ENCODE data around the gene CMTM7.

DNA sequence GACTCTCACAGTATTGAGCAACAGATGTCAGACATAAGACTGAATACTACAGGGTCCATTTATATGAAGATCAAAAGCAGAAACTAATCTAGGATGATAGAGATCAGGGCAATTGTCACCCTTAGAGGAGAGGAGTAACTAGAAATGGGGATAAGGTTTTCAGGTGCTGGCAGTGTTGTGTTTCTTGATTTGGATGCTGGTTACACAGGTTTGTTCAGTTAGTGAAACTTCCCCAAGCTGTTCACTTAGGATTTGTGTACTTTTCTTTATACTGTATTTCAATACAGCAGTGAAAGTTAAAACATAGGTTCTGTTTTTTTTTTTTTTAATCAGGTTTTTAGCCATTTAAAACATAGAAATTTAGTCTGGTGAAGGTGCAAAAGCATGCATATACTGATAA, 39.1 kb upstream of the CMTM7 start:
- no peak for TF ChIP-seq MXI1 (IDR thresholded peaks at IDR 0.05; ENCODE audit: low read depth, low read length)
- TF ChIP-seq, protein P1, sequence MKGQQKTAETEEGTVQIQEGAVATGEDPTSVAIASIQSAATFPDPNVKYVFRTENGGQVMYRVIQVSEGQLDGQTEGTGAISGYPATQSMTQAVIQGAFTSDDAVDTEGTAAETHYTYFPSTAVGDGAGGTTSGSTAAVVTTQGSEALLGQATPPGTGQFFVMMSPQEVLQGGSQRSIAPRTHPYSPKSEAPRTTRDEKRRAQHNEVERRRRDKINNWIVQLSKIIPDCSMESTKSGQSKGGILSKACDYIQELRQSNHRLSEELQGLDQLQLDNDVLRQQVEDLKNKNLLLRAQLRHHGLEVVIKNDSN (IDR thresholded peaks at IDR 0.05; ENCODE audit: borderline replicate concordance, extremely low read length, insufficient read depth, low read depth, low read length), result no peak
- TF ChIP-seq, protein P2, sequence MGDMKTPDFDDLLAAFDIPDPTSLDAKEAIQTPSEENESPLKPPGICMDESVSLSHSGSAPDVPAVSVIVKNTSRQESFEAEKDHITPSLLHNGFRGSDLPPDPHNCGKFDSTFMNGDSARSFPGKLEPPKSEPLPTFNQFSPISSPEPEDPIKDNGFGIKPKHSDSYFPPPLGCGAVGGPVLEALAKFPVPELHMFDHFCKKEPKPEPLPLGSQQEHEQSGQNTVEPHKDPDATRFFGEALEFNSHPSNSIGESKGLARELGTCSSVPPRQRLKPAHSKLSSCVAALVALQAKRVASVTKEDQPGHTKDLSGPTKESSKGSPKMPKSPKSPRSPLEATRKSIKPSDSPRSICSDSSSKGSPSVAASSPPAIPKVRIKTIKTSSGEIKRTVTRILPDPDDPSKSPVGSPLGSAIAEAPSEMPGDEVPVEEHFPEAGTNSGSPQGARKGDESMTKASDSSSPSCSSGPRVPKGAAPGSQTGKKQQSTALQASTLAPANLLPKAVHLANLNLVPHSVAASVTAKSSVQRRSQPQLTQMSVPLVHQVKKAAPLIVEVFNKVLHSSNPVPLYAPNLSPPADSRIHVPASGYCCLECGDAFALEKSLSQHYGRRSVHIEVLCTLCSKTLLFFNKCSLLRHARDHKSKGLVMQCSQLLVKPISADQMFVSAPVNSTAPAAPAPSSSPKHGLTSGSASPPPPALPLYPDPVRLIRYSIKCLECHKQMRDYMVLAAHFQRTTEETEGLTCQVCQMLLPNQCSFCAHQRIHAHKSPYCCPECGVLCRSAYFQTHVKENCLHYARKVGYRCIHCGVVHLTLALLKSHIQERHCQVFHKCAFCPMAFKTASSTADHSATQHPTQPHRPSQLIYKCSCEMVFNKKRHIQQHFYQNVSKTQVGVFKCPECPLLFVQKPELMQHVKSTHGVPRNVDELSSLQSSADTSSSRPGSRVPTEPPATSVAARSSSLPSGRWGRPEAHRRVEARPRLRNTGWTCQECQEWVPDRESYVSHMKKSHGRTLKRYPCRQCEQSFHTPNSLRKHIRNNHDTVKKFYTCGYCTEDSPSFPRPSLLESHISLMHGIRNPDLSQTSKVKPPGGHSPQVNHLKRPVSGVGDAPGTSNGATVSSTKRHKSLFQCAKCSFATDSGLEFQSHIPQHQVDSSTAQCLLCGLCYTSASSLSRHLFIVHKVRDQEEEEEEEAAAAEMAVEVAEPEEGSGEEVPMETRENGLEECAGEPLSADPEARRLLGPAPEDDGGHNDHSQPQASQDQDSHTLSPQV (IDR thresholded peaks at IDR 0.05), result no peak
